Measurements from ENCODE around the gene NAT8.
"Not testable (repeated sequence)": the region's sequence is repeated elsewhere in the genome, so short reads cannot be mapped to it uniquely, and the experiment has no call there.

NAT8 gene

GRCh38 chr2:73642338-73643018, at the start of gene NAT8:
TSS of gene NAT8 (minus strand) at chr2:73642422. CDS start at chr2:73641628, 794 bp downstream.
- no peak within 1 kb of the TSS for H3K27ac Mint-ChIP-seq
- peaks cover 9% of the 10 kb centered on the region for H3K36me3 Mint-ChIP-seq
- H3K4me3 Mint-ChIP-seq = no peak within 1 kb of the TSS
- H3K9me3 Mint-ChIP-seq (ENCODE audit: low read depth) = peaks cover 14% of the 10 kb centered on the region
- H3K4me1 Mint-ChIP-seq (ENCODE audit: low read depth) = no peaks in the 10 kb centered on the region
- peaks cover 8% of the 10 kb centered on the region for H3K27me3 Mint-ChIP-seq

- not testable (repeated sequence) for H3K4me3 Mint-ChIP-seq; H3K4me1 Mint-ChIP-seq (ENCODE audit: low read depth); H3K27ac Mint-ChIP-seq; H3K9me3 Mint-ChIP-seq (ENCODE audit: low read depth); H3K27me3 Mint-ChIP-seq
- H3K36me3 Mint-ChIP-seq = peaks cover 12% of the 10 kb centered on the region
Observed at GRCh38 chr2:73690372-73691088, 48.3 kb upstream of the NAT8 start.

DNA sequence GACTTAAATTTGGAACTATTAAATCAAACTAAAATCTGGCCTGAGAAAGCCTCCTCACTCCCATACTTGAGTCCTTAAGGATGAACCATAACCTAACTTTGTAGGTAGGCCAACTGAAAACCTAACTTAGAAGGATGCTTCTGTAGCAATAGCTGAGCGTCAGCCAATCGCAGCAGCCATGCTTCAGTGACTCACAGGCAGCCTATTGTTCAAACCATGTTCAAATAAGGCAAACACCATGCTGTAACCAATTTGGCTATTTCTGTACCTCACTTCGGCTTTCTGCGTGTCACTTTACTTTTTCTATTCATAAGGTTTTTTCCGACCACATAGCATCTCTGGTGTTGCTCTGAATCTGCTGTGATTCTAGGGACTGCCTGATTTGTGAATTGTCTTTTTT, 46.3 kb upstream of the NAT8 start:
- H3K27me3 Mint-ChIP-seq; H3K9me3 Mint-ChIP-seq (ENCODE audit: low read depth): not testable (repeated sequence)

DNA sequence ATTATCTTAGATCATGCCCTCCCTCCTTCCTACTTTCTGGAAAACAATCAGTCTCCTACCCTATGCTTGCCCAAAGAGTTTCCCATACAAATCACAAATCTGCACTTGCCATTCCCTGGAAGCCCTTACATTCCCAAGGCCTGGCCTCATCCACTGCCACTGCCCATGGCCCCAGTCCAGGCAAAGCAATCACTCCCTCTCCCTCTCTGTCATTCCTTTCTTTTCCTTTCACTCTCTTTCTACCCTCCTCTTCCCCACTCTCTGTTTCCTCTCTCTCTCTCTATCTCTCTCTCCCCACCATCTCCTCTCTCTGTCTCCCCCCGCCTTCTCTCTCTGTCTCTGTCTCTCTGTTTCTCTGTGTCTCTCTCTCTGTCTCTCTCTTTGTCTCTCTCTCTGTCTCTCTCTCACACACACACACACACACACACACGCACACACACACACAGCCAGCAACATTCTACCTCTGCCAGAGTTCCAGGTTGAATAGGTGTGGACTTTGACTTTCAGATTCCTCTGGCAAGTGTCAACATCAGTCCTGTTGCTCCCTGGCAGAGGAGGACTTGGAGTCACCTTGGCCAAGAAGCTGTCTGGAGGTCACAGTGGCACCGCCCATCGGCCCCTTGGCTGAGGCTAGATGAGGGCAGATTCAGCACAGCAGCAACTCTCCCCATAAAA, 43.7 kb upstream of the NAT8 start:
- no peak overlapping the region for H3K4me3 Mint-ChIP-seq
- no peaks in the 10 kb centered on the region for H3K4me1 Mint-ChIP-seq (ENCODE audit: low read depth)
- H3K27ac Mint-ChIP-seq = no peak overlapping the region
- no peaks in the 10 kb centered on the region for H3K27me3 Mint-ChIP-seq
- H3K36me3 Mint-ChIP-seq = peaks cover 9% of the 10 kb centered on the region
- H3K9me3 Mint-ChIP-seq (ENCODE audit: low read depth) = peaks cover 4% of the 10 kb centered on the region

More for the DNA sequence above, 46.3 kb upstream of the NAT8 start:
- not testable (repeated sequence) for H3K4me1 Mint-ChIP-seq (ENCODE audit: low read depth); H3K27ac Mint-ChIP-seq; H3K36me3 Mint-ChIP-seq; H3K4me3 Mint-ChIP-seq

GRCh38 chr2:73684905-73685304, 42.7 kb upstream of the NAT8 start:
- not testable (repeated sequence) for H3K27ac Mint-ChIP-seq; H3K27me3 Mint-ChIP-seq; H3K9me3 Mint-ChIP-seq (ENCODE audit: low read depth); H3K4me1 Mint-ChIP-seq (ENCODE audit: low read depth); H3K36me3 Mint-ChIP-seq; H3K4me3 Mint-ChIP-seq

GRCh38 chr2:73684325-73684724, 42.1 kb upstream of the NAT8 start:
- not testable (repeated sequence) for H3K4me3 Mint-ChIP-seq; H3K4me1 Mint-ChIP-seq (ENCODE audit: low read depth); H3K27me3 Mint-ChIP-seq; H3K36me3 Mint-ChIP-seq; H3K9me3 Mint-ChIP-seq (ENCODE audit: low read depth); H3K27ac Mint-ChIP-seq

DNA sequence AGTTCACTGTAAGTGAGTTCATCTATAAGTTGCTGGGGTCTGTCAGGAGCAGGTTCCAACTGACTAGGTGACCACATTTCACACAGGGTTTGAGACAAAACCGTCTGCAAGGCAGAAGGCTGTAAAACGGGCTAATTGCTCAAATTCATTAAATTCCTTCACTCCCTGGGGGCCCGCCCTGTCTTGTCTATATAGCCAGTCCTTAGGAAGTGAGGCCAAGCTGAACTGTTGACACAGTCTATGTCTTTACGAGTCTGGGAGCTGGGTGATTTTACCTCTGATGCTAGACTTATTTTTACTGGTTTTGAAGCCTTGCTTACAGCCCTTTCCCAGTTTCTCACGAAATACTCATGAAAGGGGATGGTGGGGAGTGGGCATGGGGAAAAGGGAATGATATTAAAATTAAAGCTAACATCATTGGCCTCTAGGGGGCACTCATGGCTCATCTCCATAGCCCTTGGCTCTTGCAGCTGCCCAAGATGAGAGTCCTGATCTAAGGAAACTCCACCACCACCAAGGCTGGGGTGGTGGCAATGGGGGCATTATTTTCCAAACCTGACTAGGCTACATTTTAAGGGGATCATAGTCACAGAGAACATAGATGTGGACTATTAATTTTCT, 37.8 kb upstream of the NAT8 start:
- not testable (repeated sequence) for H3K4me3 Mint-ChIP-seq; H3K4me1 Mint-ChIP-seq (ENCODE audit: low read depth); H3K36me3 Mint-ChIP-seq; H3K27me3 Mint-ChIP-seq; H3K9me3 Mint-ChIP-seq (ENCODE audit: low read depth); H3K27ac Mint-ChIP-seq

- H3K9me3 Mint-ChIP-seq (ENCODE audit: low read depth); H3K27me3 Mint-ChIP-seq; H3K4me1 Mint-ChIP-seq (ENCODE audit: low read depth); H3K4me3 Mint-ChIP-seq; H3K27ac Mint-ChIP-seq; H3K36me3 Mint-ChIP-seq: not testable (repeated sequence)
Observed at GRCh38 chr2:73679237-73679636, 37.0 kb upstream of the NAT8 start.

DNA sequence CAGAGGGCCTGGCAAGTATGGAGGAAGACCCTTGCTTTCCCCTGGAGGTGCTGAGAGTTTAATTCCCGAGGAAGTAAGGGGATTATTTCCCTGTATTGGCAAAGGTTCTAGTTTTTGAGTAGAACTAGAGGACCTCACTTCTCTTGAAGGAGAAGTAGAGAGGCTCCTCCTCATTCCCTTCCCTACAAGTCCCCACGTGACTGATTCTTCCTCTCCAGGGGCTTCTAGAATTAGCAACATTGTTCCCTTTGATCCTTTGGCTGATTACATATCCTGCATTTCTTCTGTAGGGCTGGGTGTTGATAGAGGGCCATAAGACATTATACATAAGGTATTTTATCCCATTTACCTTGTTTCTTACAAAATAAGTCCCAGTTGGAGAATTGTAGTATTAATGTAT, 35.8 kb upstream of the NAT8 start:
- H3K4me1 Mint-ChIP-seq (ENCODE audit: low read depth); H3K4me3 Mint-ChIP-seq; H3K9me3 Mint-ChIP-seq (ENCODE audit: low read depth); H3K27ac Mint-ChIP-seq; H3K27me3 Mint-ChIP-seq; H3K36me3 Mint-ChIP-seq: not testable (repeated sequence)

GRCh38 chr2:73676211-73676610, 34.0 kb upstream of the NAT8 start:
- not testable (repeated sequence) for H3K9me3 Mint-ChIP-seq (ENCODE audit: low read depth); H3K27me3 Mint-ChIP-seq; H3K4me3 Mint-ChIP-seq; H3K4me1 Mint-ChIP-seq (ENCODE audit: low read depth); H3K27ac Mint-ChIP-seq
- peaks cover 10% of the 10 kb centered on the region for H3K36me3 Mint-ChIP-seq

- not testable (repeated sequence) for H3K27me3 Mint-ChIP-seq, H3K27ac Mint-ChIP-seq
Observed at GRCh38 chr2:73674696-73675157, 32.5 kb upstream of the NAT8 start.

GRCh38 chr2:73669976-73670375, 27.8 kb upstream of the NAT8 start:
- not testable (repeated sequence) for H3K27me3 Mint-ChIP-seq; H3K27ac Mint-ChIP-seq; H3K9me3 Mint-ChIP-seq (ENCODE audit: low read depth); H3K4me3 Mint-ChIP-seq; H3K4me1 Mint-ChIP-seq (ENCODE audit: low read depth)
- peaks cover 20% of the 10 kb centered on the region for H3K36me3 Mint-ChIP-seq

More at GRCh38 chr2:73674696-73675157, 32.5 kb upstream of the NAT8 start:
- H3K36me3 Mint-ChIP-seq = peaks cover 16% of the 10 kb centered on the region
- H3K4me1 Mint-ChIP-seq (ENCODE audit: low read depth); H3K4me3 Mint-ChIP-seq; H3K9me3 Mint-ChIP-seq (ENCODE audit: low read depth): not testable (repeated sequence)

DNA sequence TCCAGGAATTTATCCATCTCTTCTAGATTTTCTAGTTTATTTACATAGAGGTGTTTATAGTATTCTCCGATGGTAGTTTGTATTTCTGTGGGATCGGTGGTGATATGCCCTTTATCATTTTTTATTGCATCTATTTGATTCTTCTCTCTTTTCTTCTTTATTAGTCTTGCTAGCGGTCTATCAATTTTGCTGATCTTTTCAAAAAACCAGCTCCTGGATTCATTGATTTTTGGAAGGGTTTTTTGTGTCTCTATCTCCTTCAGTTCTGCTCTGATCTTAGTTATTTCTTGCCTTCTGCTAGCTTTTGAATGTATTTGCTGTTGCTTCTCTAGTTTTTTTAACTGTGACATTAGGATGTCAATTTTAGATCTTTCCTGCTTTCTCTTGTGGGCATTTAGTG, 25.0 kb upstream of the NAT8 start:
- H3K9me3 Mint-ChIP-seq (ENCODE audit: low read depth); H3K4me3 Mint-ChIP-seq; H3K4me1 Mint-ChIP-seq (ENCODE audit: low read depth); H3K27ac Mint-ChIP-seq; H3K27me3 Mint-ChIP-seq: not testable (repeated sequence)
- peaks cover 19% of the 10 kb centered on the region for H3K36me3 Mint-ChIP-seq

GRCh38 chr2:73654175-73654574, 12.0 kb upstream of the NAT8 start:
- no peaks in the 10 kb centered on the region for H3K36me3 Mint-ChIP-seq
- H3K27ac Mint-ChIP-seq = no peak overlapping the region
- no peaks in the 10 kb centered on the region for H3K27me3 Mint-ChIP-seq
- H3K9me3 Mint-ChIP-seq (ENCODE audit: low read depth) = peaks cover 2% of the 10 kb centered on the region
- H3K4me3 Mint-ChIP-seq = no peak overlapping the region
- no peaks in the 10 kb centered on the region for H3K4me1 Mint-ChIP-seq (ENCODE audit: low read depth)

- H3K4me3 Mint-ChIP-seq = no peak overlapping the region
- H3K36me3 Mint-ChIP-seq = no peaks in the 10 kb centered on the region
- no peaks in the 10 kb centered on the region for H3K9me3 Mint-ChIP-seq (ENCODE audit: low read depth)
- no peaks in the 10 kb centered on the region for H3K4me1 Mint-ChIP-seq (ENCODE audit: low read depth)
- H3K27ac Mint-ChIP-seq = no peak overlapping the region
- no peaks in the 10 kb centered on the region for H3K27me3 Mint-ChIP-seq
Observed at GRCh38 chr2:73652348-73652747, 10.1 kb upstream of the NAT8 start.
